Activated CD8-positive, alpha-beta T cell treated with anti-CD3 and anti-CD28 coated beads, Interleukin-2, amount 10 ng/mL, durations not matched to agents 7 days and 5 days (primary cell): ENCODE data around the gene WWP2. TPM values are rescaled to one million over a fixed set of nuclear protein-coding genes. Genes with fewer than 3 reads are reported as not detected.

Experiments used
- ATAC-seq: fragments of 150-1000 bp; cut with Tn5 transposase; one replicate; pipeline ENCODE4 v1.10.0; 2021; ENCODE audit warnings: moderate library complexity
- CTCF ChIA-PET: fragments of 350-600 bp; sonication (Branson Sonifier 250); formaldehyde crosslinking; loops from one replicate; lab custom pipeline; 2021; ENCODE audit warnings: antibody characterized with exemption; lab: Charles Lee
- POLR2A ChIA-PET: fragments of 350-600 bp; sonication (Branson Sonifier 250); formaldehyde crosslinking; loops from one replicate; lab custom pipeline; 2021; ENCODE audit warnings: antibody characterized with exemption; lab: Charles Lee
- DNase-seq: peaks from one replicate; pipeline ENCODE4 v3.0.0-alpha.2; 2020
- H3K27ac Mint-ChIP-seq: one replicate; pipeline ENCODE4 v1.8.0; 2021; ENCODE audit warnings: mild to moderate bottlenecking, mixed read lengths
- H3K27me3 Mint-ChIP-seq: one replicate; pipeline ENCODE4 v1.8.0; 2021; ENCODE audit warnings: low read depth, mixed read lengths
- H3K36me3 Mint-ChIP-seq: one replicate; pipeline ENCODE4 v1.8.0; 2021; ENCODE audit warnings: low read depth, mixed read lengths
- H3K4me1 Mint-ChIP-seq: one replicate; pipeline ENCODE4 v1.8.0; 2021; ENCODE audit warnings: low read depth, mixed read lengths
- H3K4me3 Mint-ChIP-seq: one replicate; pipeline ENCODE4 v1.8.0; 2021; ENCODE audit warnings: mild to moderate bottlenecking, mixed read lengths
- H3K9me3 Mint-ChIP-seq: one replicate; pipeline ENCODE4 v1.8.0; 2022; ENCODE audit warnings: mixed read lengths; ENCODE audit not compliant: insufficient read depth
- total RNA-seq, 2 experiments: library from RNA; stranded (reverse); gene quantifications; one replicate each; pipeline ENCODE4 v1.2.3, GENCODE V29; 2021

WWP2 gene
- total RNA-seq, 2 experiments from 2014 or later, result 60.1 to 64.5 TPM

DNA sequence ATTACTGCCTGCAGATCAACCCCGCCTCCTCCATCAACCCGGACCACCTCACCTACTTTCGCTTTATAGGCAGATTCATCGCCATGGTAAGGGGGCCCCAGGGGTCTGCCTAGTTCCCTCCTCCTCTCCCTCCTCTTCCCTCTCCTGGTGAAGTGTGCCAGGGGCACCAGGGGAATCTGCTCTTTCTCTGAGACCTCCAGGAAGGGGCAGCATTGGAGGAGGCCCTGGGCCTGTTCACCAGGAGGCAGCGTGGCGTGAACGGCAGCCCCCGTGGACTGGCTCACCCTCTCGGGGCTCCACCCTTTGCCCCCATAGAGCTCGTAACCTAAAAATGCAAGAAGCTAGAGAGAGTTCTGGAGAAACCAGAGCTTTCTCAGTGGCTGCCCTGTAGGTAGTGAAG lies 171.9 kb downstream of the WWP2 start:
- H3K4me1 Mint-ChIP-seq, result no peaks in the 10 kb centered on the region
- H3K36me3 Mint-ChIP-seq, result peaks cover 22% of the 10 kb centered on the region
- ATAC-seq (no peak), DNase-seq (no peak)
- ChIA-PET POLR2A (no interaction called here), CTCF (no interaction called here)
- H3K9me3 Mint-ChIP-seq, result no peaks in the 10 kb centered on the region
- no peak overlapping the region for H3K27ac Mint-ChIP-seq
- H3K27me3 Mint-ChIP-seq, result no peaks in the 10 kb centered on the region
- no peak overlapping the region for H3K4me3 Mint-ChIP-seq

DNA sequence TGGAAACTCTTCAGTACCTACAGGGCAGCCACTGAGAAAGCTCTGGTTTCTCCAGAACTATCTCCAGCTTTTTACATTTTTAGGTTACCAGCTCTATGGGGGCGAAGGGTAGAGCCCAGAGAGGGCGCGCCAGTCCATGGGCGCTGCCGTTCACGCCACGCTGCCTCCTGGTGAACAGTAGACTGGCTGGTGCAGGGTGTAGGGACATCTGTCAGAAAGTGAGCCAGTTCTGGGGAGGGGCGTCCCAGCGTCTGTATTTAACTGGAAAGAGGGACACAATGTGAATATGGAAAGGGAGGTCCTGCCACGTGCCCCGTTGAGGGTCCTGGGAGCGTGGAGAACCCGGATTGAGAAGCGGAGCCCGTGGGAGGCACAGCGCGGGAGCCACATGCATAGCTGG lies 172.6 kb downstream of the WWP2 start:
- ChIA-PET CTCF (no interaction called here), POLR2A (no interaction called here)
- ATAC-seq (no peak), DNase-seq (no peak)
- Mint-ChIP-seq H3K4me3 (no peak overlapping the region), H3K36me3 (peaks cover 23% of the 10 kb centered on the region), H3K9me3 (no peaks in the 10 kb centered on the region), H3K4me1 (no peaks in the 10 kb centered on the region), H3K27me3 (no peaks in the 10 kb centered on the region), H3K27ac (no peak overlapping the region)

DNA sequence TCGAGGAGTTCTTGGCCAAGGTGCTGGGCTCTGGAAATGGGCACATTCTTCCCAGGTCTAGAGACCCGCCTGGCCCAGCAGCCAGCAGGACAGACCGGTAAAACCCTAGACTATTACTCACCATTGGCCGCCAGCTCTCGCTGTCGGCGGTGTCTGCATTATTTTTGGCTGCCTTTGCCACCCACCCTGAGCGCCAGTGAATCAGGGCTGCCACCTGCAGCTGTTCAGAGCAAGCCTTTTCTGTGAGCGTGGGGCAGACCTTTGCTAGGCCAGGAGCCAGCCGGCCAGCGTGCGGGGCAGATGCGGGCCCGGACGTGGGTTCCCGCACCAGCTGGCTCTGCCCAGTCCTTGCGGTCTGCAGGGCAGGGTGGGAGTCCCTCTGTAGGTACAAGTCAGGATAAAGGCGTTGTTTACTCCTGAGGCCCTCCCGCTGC lies 173.2 kb downstream of the WWP2 start:
- Mint-ChIP-seq H3K4me1 (no peaks in the 10 kb centered on the region), H3K36me3 (peaks cover 23% of the 10 kb centered on the region), H3K27me3 (no peaks in the 10 kb centered on the region), H3K9me3 (no peaks in the 10 kb centered on the region), H3K4me3 (no peak overlapping the region), H3K27ac (no peak overlapping the region)
- ATAC-seq (no peak), DNase-seq (no peak)
- CTCF ChIA-PET, result no interaction called here
- POLR2A ChIA-PET, result no interaction called here

DNA sequence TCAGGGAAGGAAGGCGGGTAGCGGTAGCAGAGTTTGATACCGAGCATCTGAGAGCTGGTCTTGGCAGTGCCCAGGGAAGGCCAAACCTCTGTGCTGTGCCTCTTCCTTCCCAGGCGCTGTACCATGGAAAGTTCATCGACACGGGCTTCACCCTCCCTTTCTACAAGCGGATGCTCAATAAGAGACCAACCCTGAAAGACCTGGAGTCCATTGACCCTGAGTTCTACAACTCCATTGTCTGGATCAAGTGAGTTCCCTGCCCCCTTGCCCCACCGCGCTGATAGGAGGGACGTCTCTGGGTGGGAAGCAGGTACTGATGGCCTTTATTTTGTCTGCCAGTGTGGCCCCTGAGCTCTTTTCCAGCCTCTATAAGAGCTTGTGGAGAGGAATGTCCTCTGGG lies 173.6 kb downstream of the WWP2 start:
- Mint-ChIP-seq H3K27me3 (no peaks in the 10 kb centered on the region), H3K4me3 (no peak overlapping the region), H3K9me3 (no peaks in the 10 kb centered on the region), H3K4me1 (no peaks in the 10 kb centered on the region), H3K27ac (no peak overlapping the region), H3K36me3 (peaks cover 23% of the 10 kb centered on the region)
- ChIA-PET CTCF (no interaction called here), POLR2A (no interaction called here)
- DNase-seq, result no peak
- ATAC-seq, result no peak

DNA sequence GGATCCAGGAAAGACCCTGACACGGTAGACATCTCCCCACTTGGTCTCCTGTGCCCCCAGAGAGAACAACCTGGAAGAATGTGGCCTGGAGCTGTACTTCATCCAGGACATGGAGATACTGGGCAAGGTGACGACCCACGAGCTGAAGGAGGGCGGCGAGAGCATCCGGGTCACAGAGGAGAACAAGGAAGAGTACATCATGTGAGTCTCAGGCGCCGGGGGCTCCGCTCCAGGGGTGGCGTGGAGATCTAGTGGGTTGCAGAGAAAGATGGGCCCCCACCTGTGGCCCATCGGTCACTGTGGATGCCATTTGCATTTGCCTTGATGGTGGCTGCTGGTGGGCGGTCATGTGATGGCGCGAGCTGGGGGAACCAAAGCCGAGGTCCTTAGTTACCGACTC lies 174.1 kb downstream of the WWP2 start:
- no peak overlapping the region for H3K27ac Mint-ChIP-seq
- no peaks in the 10 kb centered on the region for H3K9me3 Mint-ChIP-seq
- no peak overlapping the region for H3K4me3 Mint-ChIP-seq
- POLR2A ChIA-PET, result no interaction called here
- CTCF ChIA-PET, result no interaction called here
- no peaks in the 10 kb centered on the region for H3K4me1 Mint-ChIP-seq
- H3K27me3 Mint-ChIP-seq, result no peaks in the 10 kb centered on the region
- ATAC-seq (no peak), DNase-seq (no peak)
- H3K36me3 Mint-ChIP-seq, result peaks cover 21% of the 10 kb centered on the region

DNA sequence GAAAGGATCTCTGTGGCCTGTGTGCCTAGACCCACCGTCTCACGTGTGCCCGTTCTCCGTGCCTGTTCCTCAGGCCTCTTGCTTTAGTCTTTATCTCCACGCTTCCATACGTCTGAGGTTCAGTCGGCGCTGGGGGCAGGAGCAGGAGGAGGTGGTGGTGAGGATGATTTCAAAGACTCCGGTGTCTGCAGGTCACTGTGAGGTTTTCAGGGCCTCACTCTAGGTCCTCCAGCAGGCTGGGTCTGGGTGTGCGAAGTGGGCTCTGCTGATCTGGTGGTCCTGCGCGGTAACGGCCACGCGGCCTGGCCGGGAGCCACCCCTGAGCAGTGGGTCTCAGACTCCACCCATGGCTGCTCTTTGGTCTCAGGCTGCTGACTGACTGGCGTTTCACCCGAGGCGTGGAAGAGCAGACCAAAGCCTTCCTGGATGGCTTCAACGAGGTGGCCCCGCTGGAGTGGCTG lies 174.6 kb downstream of the WWP2 start:
- Mint-ChIP-seq H3K27ac (no peak overlapping the region), H3K4me1 (no peaks in the 10 kb centered on the region), H3K27me3 (no peaks in the 10 kb centered on the region), H3K36me3 (peaks cover 19% of the 10 kb centered on the region), H3K4me3 (no peak overlapping the region), H3K9me3 (no peaks in the 10 kb centered on the region)
- ChIA-PET POLR2A (no interaction called here), CTCF (no interaction called here)
- ATAC-seq (no peak), DNase-seq (no peak)

DNA sequence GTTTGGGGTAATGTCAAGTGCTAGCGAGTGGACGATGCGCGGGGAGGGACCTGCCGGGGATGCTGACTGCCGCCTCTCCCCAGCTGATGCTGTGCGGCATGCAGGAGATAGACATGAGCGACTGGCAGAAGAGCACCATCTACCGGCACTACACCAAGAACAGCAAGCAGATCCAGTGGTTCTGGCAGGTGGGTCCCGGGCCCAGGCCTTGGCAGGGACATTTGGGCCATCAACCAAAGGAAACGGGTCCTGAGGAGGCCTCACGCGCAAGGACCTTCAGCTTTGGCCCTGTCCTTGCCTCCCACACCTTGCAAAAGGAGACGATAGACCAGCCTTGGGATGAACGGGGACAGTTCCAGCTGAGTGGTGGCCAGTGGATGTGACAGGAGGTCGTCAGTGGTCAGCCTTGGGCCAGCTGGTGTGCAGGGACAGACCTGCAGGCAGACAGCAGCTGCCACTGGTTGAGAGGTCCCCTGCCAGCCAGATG lies 175.4 kb downstream of the WWP2 start:
- CTCF ChIA-PET, result no interaction called here
- Mint-ChIP-seq H3K4me3 (no peak overlapping the region), H3K27ac (no peak overlapping the region), H3K4me1 (no peaks in the 10 kb centered on the region), H3K36me3 (peaks cover 16% of the 10 kb centered on the region), H3K9me3 (no peaks in the 10 kb centered on the region), H3K27me3 (no peaks in the 10 kb centered on the region)
- DNase-seq (no peak), ATAC-seq (no peak)
- POLR2A ChIA-PET, result no interaction called here

DNA sequence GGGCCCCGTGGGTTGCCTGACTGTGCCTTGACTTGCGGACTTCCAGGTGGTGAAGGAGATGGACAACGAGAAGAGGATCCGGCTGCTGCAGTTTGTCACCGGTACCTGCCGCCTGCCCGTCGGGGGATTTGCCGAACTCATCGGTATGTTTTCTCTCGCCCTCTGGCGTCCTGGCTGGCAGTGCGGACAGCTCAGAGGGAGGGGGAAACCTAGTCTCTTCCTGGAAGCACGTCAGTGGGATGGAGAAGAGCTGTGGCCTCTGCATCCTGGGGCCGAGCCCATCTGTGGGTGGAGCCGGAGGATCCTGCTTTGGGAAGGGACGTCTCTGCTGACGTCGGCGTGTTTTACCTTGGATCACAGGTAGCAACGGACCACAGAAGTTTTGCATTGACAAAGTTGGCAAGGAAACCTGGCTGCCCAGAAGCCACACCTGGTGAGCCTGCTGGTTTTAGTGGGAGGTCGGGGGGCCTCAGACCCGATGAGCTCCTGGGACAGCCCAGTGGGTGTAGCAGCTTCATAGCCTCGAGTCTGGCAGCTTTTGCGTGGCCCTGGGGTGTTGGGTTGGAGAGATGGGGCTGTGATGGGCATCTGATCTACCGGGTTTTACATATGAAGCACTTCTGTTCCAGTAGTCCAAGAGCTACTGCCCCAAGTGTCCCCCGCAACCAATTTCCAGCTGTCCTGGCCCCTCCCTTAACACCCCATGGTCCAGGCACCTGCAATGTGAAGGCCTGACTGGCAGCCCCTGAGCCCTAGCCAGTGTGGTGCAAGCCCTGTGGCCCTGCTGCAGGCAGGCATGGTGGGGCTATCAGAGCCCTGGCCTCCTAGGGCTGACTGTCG lies 177.1 kb downstream of the WWP2 start:
- Mint-ChIP-seq H3K27ac (no peak overlapping the region), H3K4me1 (no peaks in the 10 kb centered on the region), H3K27me3 (no peaks in the 10 kb centered on the region), H3K4me3 (no peak overlapping the region), H3K9me3 (no peaks in the 10 kb centered on the region), H3K36me3 (peaks cover 16% of the 10 kb centered on the region)
- POLR2A ChIA-PET, result no interaction called here
- ATAC-seq (no peak), DNase-seq (no peak)
- CTCF ChIA-PET, result interaction anchor here (1.7 kb wide), 1 partner anchor 9 kb away, joined by 7 read pairs; no protein-coding TSS in a partner anchor

DNA sequence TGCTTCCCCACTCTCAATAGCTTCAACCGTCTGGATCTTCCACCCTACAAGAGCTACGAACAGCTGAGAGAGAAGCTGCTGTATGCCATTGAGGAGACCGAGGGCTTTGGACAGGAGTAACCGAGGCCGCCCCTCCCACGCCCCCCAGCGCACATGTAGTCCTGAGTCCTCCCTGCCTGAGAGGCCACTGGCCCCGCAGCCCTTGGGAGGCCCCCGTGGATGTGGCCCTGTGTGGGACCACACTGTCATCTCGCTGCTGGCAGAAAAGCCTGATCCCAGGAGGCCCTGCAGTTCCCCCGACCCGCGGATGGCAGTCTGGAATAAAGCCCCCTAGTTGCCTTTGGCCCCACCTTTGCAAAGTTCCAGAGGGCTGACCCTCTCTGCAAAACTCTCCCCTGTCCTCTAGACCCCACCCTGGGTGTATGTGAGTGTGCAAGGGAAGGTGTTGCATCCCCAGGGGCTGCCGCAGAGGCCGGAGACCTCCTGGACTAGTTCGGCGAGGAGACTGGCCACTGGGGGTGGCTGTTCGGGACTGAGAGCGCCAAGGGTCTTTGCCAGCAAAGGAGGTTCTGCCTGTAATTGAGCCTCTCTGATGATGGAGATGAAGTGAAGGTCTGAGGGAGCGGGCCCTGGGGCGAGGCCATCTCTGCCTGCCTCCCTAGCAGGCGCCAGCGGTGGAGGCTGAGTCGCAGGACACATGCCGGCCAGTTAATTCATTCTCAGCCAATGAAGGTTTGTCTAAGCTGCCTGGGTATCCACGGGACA lies 177.9 kb downstream of the WWP2 start:
- Mint-ChIP-seq H3K4me1 (no peaks in the 10 kb centered on the region), H3K4me3 (no peak overlapping the region), H3K27me3 (no peaks in the 10 kb centered on the region), H3K36me3 (peaks cover 16% of the 10 kb centered on the region), H3K9me3 (no peaks in the 10 kb centered on the region), H3K27ac (no peak overlapping the region)
- POLR2A ChIA-PET, result no interaction called here
- no peak for DNase-seq
- CTCF ChIA-PET, result interaction anchor here (0.9 to 1.7 kb wide), 2 partner anchors 10 kb away, joined by 3 to 7 read pairs; no protein-coding TSS in a partner anchor
- no peak for ATAC-seq

DNA sequence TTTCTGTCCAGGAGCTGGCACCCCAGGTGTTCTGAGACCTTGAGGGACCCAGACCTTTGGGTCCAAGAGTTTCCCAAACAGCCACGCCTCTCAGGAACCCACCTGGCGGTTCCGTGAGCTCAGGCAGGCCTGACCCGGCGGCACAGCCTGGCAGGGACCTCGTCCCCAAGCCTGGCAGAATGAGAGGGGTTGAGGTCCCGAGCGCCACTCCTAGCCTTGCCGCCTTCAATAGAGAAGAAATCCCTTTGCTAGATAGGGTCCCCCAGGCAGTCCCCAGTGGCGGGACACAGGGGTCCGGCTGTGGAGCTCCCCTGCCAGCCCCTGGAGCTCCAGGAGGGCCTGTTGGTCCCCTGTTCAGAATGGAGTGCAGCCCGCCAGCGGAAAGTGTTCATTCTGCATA lies 178.5 kb downstream of the WWP2 start:
- POLR2A ChIA-PET, result no interaction called here
- Mint-ChIP-seq H3K9me3 (no peaks in the 10 kb centered on the region), H3K36me3 (peaks cover 16% of the 10 kb centered on the region), H3K4me1 (no peaks in the 10 kb centered on the region), H3K4me3 (no peak overlapping the region), H3K27me3 (no peaks in the 10 kb centered on the region), H3K27ac (no peak overlapping the region)
- ATAC-seq (no peak), DNase-seq (no peak)
- CTCF ChIA-PET, result interaction anchor here (0.9 kb wide), 1 partner anchor 11 kb away, joined by 3 read pairs; no protein-coding TSS in a partner anchor

DNA sequence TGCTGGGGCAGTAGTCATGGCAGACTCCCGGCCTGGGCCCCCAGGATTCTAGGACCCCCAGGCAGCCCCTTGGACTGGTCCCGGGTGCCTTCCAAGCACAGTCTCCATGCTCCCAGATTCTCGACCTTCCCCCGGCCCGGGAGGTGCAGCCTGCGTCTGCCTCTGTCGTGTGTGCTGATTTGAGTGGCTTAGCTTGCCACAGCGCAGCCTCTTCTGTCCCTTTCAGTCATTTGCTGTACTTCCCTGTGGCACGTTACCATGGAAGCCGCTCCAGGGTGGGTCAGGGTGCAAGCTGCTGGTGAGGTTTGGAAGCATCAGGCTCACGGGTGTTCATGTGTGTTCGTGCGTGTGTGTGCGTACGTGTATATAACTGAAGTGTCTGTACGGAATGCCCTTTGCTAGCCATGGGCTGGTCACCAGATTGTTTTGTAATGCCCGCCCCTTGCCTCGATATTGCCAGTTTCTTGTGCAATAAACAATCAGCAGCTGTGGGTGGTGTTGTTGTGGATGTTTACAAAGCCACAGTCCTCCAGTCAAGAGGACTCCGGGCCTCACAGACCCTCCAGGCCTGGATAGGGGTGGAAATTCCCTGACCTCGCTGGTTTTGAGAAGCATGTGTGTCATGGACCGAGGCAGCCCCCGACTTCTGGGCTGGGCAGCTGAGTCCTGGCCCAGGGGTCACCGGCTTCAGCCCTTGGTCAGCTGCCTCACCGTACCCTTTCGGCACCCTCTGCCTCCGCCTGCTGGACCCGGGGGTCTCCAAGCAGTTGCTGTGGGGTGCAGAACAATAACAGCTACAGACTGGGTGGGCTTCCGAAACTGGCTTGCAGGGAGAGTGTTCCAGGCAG lies 179.3 kb downstream of the WWP2 start:
- H3K4me1 Mint-ChIP-seq, result no peaks in the 10 kb centered on the region
- peaks cover 11% of the 10 kb centered on the region for H3K36me3 Mint-ChIP-seq
- POLR2A ChIA-PET, result no interaction called here
- no peak for DNase-seq
- no peak for ATAC-seq
- no peaks in the 10 kb centered on the region for H3K9me3 Mint-ChIP-seq
- no peaks in the 10 kb centered on the region for H3K27me3 Mint-ChIP-seq
- H3K4me3 Mint-ChIP-seq, result no peak overlapping the region
- no peak overlapping the region for H3K27ac Mint-ChIP-seq
- CTCF ChIA-PET, result no interaction called here
